Endothelial cell of umbilical vein (primary cell): Measurements from ENCODE around the gene C11orf58. TPM values are rescaled to one million over a fixed set of nuclear protein-coding genes. Genes with fewer than 3 reads are reported as not detected.

Source experiments
- BruUV-seq: library from RNA; stranded (reverse); fragments of 400-500 nt; replicated peaks from 2 replicates; lab custom pipeline; 2021; lab: Mats Ljungman, UMichigan
- CTCF ChIA-PET: fragments of 300-600, 350-600 bp; sonication (Branson Sonifier 250); formaldehyde crosslinking; loops from one replicate; lab custom pipeline; 2021; ENCODE audit warnings: antibody characterized with exemption, inconsistent platforms; lab: Charles Lee
- POLR2A ChIA-PET: fragments of 300-600, 350-600 bp; sonication (Branson Sonifier 250); formaldehyde crosslinking; loops from one replicate; lab custom pipeline; 2021; ENCODE audit warnings: antibody characterized with exemption, inconsistent platforms; lab: Charles Lee
- DNase-seq: peaks from one replicate; pipeline ENCODE4 v3.0.0-alpha.2; 2011; ENCODE audit warnings: low read depth, low spot score
- FAIRE-seq: peaks from 2 replicates; lab custom pipeline; 2011; peaks lifted over from hg19 to GRCh38; lab: Jason Lieb, UNC
- H2AFZ ChIP-seq: 2 replicates; pipeline ENCODE4 v1.6.0; 2012; ENCODE audit warnings: low read depth, low read length, control low read depth, inconsistent platforms
- H3K27ac ChIP-seq: 2 replicates; pipeline ENCODE4 v1.5.1; 2011; ENCODE audit warnings: low read depth, mild to moderate bottlenecking, control low read depth, low read length, moderate library complexity; ENCODE audit not compliant: insufficient read depth
- H3K27me3 ChIP-seq, 2 experiments: 2 replicates each; pipeline versions ENCODE4 v1.6.0 to v1.6.1; 2011; ENCODE audit warnings: low read length in 2 of 2, mixed read lengths in 1 of 2; ENCODE audit not compliant: control insufficient read depth in 2 of 2, insufficient read depth in 2 of 2
- H3K36me3 ChIP-seq, 2 experiments: 2 replicates in 1 of 2; 3 replicates in 1 of 2; pipeline ENCODE4 v1.5.1; 2011; ENCODE audit warnings: low read length in 2 of 2, mild to moderate bottlenecking in 1 of 2, moderate library complexity in 1 of 2; ENCODE audit not compliant: control insufficient read depth in 2 of 2, insufficient read depth in 2 of 2; ENCODE audit errors: extremely low read depth in 1 of 2
- H3K4me1 ChIP-seq: 3 replicates; pipeline ENCODE4 v1.5.1; 2011; ENCODE audit warnings: mild to moderate bottlenecking, low read length; ENCODE audit not compliant: control insufficient read depth, insufficient read depth; ENCODE audit errors: extremely low read depth
- H3K4me2 ChIP-seq: 2 replicates; pipeline ENCODE4 v1.6.1; 2011; ENCODE audit warnings: low read length, control low read depth, mixed read lengths; ENCODE audit not compliant: insufficient read depth
- H3K4me3 ChIP-seq, 3 experiments: fragments of 200-600 bp in 1 of 3; sonication (generic), shearing (Covaris generic) in 1 of 3; replicated peaks in 1 of 3; 2 replicates each; pipeline ENCODE4 v1.5.1; 2011 to 2016; ENCODE audit warnings: control low read depth in 3 of 3, low read length in 3 of 3, mild to moderate bottlenecking in 2 of 3, inconsistent platforms in 1 of 3, low read depth in 1 of 3, moderate library complexity in 1 of 3; ENCODE audit not compliant: insufficient read depth in 1 of 3
- H3K79me2 ChIP-seq: 2 replicates; pipeline ENCODE4 v1.6.0; 2012; ENCODE audit warnings: low read length, inconsistent platforms; ENCODE audit not compliant: control insufficient read depth, insufficient read depth
- H3K9ac ChIP-seq: replicated peaks from 2 replicates; pipeline ENCODE3; 2011; ENCODE audit warnings: low read length, control low read depth; ENCODE audit not compliant: insufficient read depth; ENCODE audit errors: extremely low read depth
- H3K9me1 ChIP-seq: replicated peaks from 3 replicates; pipeline ENCODE4 v1.6.0; 2011; ENCODE audit warnings: mild to moderate bottlenecking, low read length; ENCODE audit not compliant: control insufficient read depth, insufficient read depth; ENCODE audit errors: extremely low read depth
- H3K9me3 ChIP-seq: replicated peaks from 2 replicates; pipeline ENCODE4 v1.5.1; 2012; ENCODE audit warnings: low read length, inconsistent platforms; ENCODE audit not compliant: control insufficient read depth, insufficient read depth
- H4K20me1 ChIP-seq: replicated peaks from 2 replicates; pipeline ENCODE3; 2011; ENCODE audit warnings: mild to moderate bottlenecking, low read length; ENCODE audit not compliant: control insufficient read depth, insufficient read depth; ENCODE audit errors: extremely low read depth
- EZH2 ChIP-seq: IDR thresholded peaks from 2 replicates; pipeline ENCODE4 v1.6.1; 2012; ENCODE audit warnings: borderline replicate concordance, low read depth, mild to moderate bottlenecking, moderate library complexity, low read length, inconsistent platforms; ENCODE audit not compliant: severe bottlenecking
- FOS ChIP-seq: IDR thresholded peaks from 2 replicates; pipeline ENCODE4 v1.6.1; 2011; ENCODE audit warnings: mild to moderate bottlenecking, low read length, moderate library complexity, borderline replicate concordance; ENCODE audit not compliant: insufficient read depth
- GATA2 ChIP-seq: IDR thresholded peaks from 2 replicates; pipeline ENCODE4 v1.7.0; 2011; ENCODE audit warnings: low read depth, mild to moderate bottlenecking, moderate library complexity, mixed read lengths, low read length; ENCODE audit not compliant: insufficient read length, insufficient read depth
- JUN ChIP-seq: IDR thresholded peaks from 2 replicates; pipeline ENCODE4 v1.6.1; 2011; ENCODE audit warnings: borderline replicate concordance, low read depth; ENCODE audit not compliant: insufficient read length, insufficient read depth
- MYC ChIP-seq: IDR thresholded peaks from one replicate; pipeline ENCODE4 v1.6.1; 2011; ENCODE audit warnings: mild to moderate bottlenecking, low read depth, low read length
- POLR2A ChIP-seq: IDR thresholded peaks from 2 replicates; pipeline ENCODE4 v1.6.1; 2012; ENCODE audit warnings: low read depth, mild to moderate bottlenecking, control low read depth, low read length
- POLR2AphosphoS5 ChIP-seq: IDR thresholded peaks from 2 replicates; pipeline ENCODE4 v1.6.1; 2012; ENCODE audit warnings: low read depth, mild to moderate bottlenecking, control low read depth, low read length, moderate library complexity; ENCODE audit not compliant: insufficient read depth
- dilution Hi-C: fragments of 300-500 bp; cut with MboI; formaldehyde crosslinking; loops from one replicate; pipeline ENCODE4 v1.15.0; 2019; ENCODE audit warnings: low sequenced_read_pairs; ENCODE audit not compliant: extremely low pct_ligation_motif_present
- intact Hi-C: fragments of 100-400 bp; cut with micrococcal nuclease; formaldehyde crosslinking; loops from one replicate; pipeline ENCODE4 v1.10.0; 2022
- polyA plus RNA-seq, 4 experiments: library from polyadenylated mRNA; depleted of rRNA in 3 of 4; stranded (reverse) in 3 of 4; unstranded in 1 of 4; fragments of >200 nt; gene quantifications; 2 replicates each; pipeline versions ENCODE4 v1.2.1 to v1.2.3, GENCODE V29; 2011 to 2012; ENCODE audit warnings: missing spikeins in 1 of 4
- total RNA-seq: library from RNA; stranded (reverse); gene quantifications from 2 replicates; pipeline ENCODE4 v1.2.3, GENCODE V29; 2021
- TF ChIP-seq, protein P1 (sequence below), 2 donors: IDR thresholded peaks; 1 replicate in 1 of 2; 2 replicates in 1 of 2; pipeline ENCODE4 v1.5.1; 2011; ENCODE audit warnings: low read length in 2 of 2, mild to moderate bottlenecking in 2 of 2, moderate library complexity in 2 of 2, control low read depth in 1 of 2, inconsistent platforms in 1 of 2, low read depth in 1 of 2; ENCODE audit not compliant: insufficient read depth in 1 of 2; ENCODE audit errors: extremely low read depth in 1 of 2
- TF ChIP-seq, protein P2 (sequence below): IDR thresholded peaks from 2 replicates; pipeline ENCODE4 v1.6.1; 2011; ENCODE audit not compliant: insufficient read depth, insufficient read length

The C11orf58 gene
- total and polyA plus RNA-seq, 2 donors (not counting 3 experiments of a cell fraction or from before 2014, with no cell fraction given) = 88.4 to 150 TPM

DNA sequence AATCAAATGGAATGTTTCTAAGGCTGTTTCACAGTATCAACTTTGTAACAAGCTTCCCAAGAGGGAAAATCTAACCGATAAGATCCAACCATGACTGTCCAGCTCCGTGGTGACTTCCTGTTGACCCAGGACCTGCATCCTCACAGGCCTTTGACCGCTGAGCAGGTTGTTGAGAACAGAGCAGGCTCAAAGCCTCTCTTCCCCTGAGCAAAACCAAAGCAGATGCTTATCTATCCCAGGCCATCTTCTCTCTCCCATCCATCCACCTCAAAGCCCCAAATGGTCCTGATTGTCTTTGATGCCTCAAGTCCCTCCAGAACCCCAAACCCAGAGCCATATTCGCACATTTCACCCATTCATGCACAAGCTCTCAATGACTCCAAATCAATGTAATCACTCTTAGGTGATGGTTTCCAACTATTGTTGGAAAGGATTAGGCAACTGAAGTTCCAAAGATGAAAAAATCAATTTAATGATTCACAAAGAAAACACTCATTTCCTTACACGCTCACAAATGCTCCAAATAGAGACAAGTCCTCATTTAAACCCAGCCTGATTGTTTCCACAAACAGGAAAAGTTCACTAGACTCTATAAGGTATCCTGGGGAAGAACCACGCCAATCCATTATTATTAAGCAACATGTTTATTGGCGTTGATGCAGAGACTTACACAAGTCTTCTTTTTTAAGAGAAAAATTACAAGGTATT lies 48.7 kb downstream of the C11orf58 start:
- ChIA-PET CTCF (interaction anchor here (0.9 to 6.2 kb wide), 11 partner anchors 13 to 291 kb away, joined by 3 to 159 read pairs (median 9); partner anchors contain the start of gene RPS13), POLR2A (no interaction called here)
- FAIRE-seq (peak; percentile 91), DNase-seq (peak; percentile 81)
- BruUV-seq = no TSS peak
- intact Hi-C loops (loop anchor here (10.0 kb wide), 1 partner anchor 598 kb away; the partner anchor contains the start of gene KCNJ11), dilution Hi-C loops (no loop called here)
- Histone ChIP-seq H3K9ac (peak overlapping the region; percentile 6), H3K36me3 (no peaks in the 10 kb centered on the region), H3K9me1 (no peaks in the 10 kb centered on the region), H3K4me2 (peak overlapping the region; percentile 59), H3K27me3 (no peaks in the 10 kb centered on the region), H2AFZ (no peak overlapping the region), H3K27ac (peak overlapping the region; percentile 50), H3K9me3 (no peaks in the 10 kb centered on the region), H3K79me2 (no peaks in the 10 kb centered on the region), H3K4me3 (no peak overlapping the region), H3K4me1 (peaks cover 64% of the 10 kb centered on the region), H4K20me1 (no peaks in the 10 kb centered on the region)
- peak; percentile 79 for TF ChIP-seq JUN
- TF ChIP-seq GATA2 = peak; percentile 83
- TF ChIP-seq EZH2 = no peak
- TF ChIP-seq POLR2AphosphoS5 = no peak
- no peak for TF ChIP-seq MYC
- TF ChIP-seq, protein P1, sequence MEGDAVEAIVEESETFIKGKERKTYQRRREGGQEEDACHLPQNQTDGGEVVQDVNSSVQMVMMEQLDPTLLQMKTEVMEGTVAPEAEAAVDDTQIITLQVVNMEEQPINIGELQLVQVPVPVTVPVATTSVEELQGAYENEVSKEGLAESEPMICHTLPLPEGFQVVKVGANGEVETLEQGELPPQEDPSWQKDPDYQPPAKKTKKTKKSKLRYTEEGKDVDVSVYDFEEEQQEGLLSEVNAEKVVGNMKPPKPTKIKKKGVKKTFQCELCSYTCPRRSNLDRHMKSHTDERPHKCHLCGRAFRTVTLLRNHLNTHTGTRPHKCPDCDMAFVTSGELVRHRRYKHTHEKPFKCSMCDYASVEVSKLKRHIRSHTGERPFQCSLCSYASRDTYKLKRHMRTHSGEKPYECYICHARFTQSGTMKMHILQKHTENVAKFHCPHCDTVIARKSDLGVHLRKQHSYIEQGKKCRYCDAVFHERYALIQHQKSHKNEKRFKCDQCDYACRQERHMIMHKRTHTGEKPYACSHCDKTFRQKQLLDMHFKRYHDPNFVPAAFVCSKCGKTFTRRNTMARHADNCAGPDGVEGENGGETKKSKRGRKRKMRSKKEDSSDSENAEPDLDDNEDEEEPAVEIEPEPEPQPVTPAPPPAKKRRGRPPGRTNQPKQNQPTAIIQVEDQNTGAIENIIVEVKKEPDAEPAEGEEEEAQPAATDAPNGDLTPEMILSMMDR (IDR thresholded peaks at IDR 0.05; ENCODE audit: extremely low read depth in 1 of 2, insufficient read depth in 1 of 2, low read depth in 1 of 2, low read length in 2 of 2) = no peak
- TF ChIP-seq, protein P2, sequence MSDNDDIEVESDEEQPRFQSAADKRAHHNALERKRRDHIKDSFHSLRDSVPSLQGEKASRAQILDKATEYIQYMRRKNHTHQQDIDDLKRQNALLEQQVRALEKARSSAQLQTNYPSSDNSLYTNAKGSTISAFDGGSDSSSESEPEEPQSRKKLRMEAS = no peak
- no peak for TF ChIP-seq POLR2A
- TF ChIP-seq FOS = peak; percentile 62
